GM12878 (cell line): ENCODE measurements around the gene SYMPK. TPM values are rescaled to one million over a fixed set of nuclear protein-coding genes. Genes with fewer than 3 reads are reported as not detected.
"Not testable (repeated sequence)": the region's sequence is repeated elsewhere in the genome, so short reads cannot be mapped to it uniquely, and the experiment has no call there.

Source experiments
- ATAC-seq: fragments of 200-7000 bp; cut with Tn5 transposase; 3 replicates; pipeline ENCODE4 v1.9.1; 2020; ENCODE audit warnings: mild to moderate bottlenecking, moderate library complexity
- BruUV-seq: library from RNA; stranded (reverse); fragments of 400-500 nt; replicated peaks from 2 replicates; lab custom pipeline; 2021; lab: Mats Ljungman, UMichigan
- CTCF ChIA-PET: fragments of 300-600 bp; sonication (Branson Sonifier 250); formaldehyde crosslinking; extraction: SDS; loops from one replicate; lab custom pipeline; 2021; ENCODE audit warnings: inconsistent platforms; lab: Yijun Ruan, JAX
- POLR2A ChIA-PET: fragments of 350-600 bp; formaldehyde crosslinking; extraction: SDS; loops from one replicate; lab custom pipeline; 2021; ENCODE audit warnings: inconsistent platforms; lab: Charles Lee
- RAD21 ChIA-PET: fragments of 300-600 bp; sonication (Branson Sonifier 250); formaldehyde crosslinking; loops from one replicate; lab custom pipeline; 2023; ENCODE audit warnings: antibody characterized with exemption; ENCODE audit not compliant: unreplicated experiment; lab: Charles Lee
- SMC1A ChIA-PET: fragments of 300-600 bp; sonication (Branson Sonifier 250); formaldehyde crosslinking; loops from one replicate; lab custom pipeline; 2023; ENCODE audit not compliant: unreplicated experiment, uncharacterized antibody; lab: Charles Lee
- DNase-seq: peaks from one replicate; pipeline ENCODE4 v3.0.0-alpha.2; 2011; ENCODE audit warnings: low read depth, low spot score
- FAIRE-seq: peaks from 3 replicates; lab custom pipeline; 2011; peaks lifted over from hg19 to GRCh38; lab: Jason Lieb, UNC
- H2AFZ ChIP-seq: 2 replicates; pipeline ENCODE4 v1.6.0; 2011; ENCODE audit warnings: low read depth, low read length, control low read depth; ENCODE audit not compliant: control insufficient read depth
- H3K27ac ChIP-seq: 2 replicates; pipeline ENCODE4 v1.5.1; 2011; ENCODE audit warnings: control low read depth; ENCODE audit not compliant: control insufficient read depth, insufficient read depth
- H3K27me3 ChIP-seq, 2 experiments: replicated peaks in 1 of 2; 2 replicates each; pipeline versions ENCODE4 v1.6.0 to v1.6.1; 2011; ENCODE audit warnings: low read length in 1 of 2; ENCODE audit not compliant: control insufficient read depth in 2 of 2, insufficient read depth in 2 of 2
- H3K36me3 ChIP-seq, 2 experiments: 2 replicates each; pipeline ENCODE4 v1.5.1; 2011; ENCODE audit warnings: low read length in 1 of 2; ENCODE audit not compliant: control insufficient read depth in 2 of 2, insufficient read depth in 2 of 2
- H3K4me1 ChIP-seq: 2 replicates; pipeline ENCODE4 v1.6.1; 2011; ENCODE audit warnings: mild to moderate bottlenecking, low read length, moderate library complexity, mixed read lengths; ENCODE audit not compliant: control insufficient read depth, insufficient read depth
- H3K4me2 ChIP-seq: 2 replicates; pipeline ENCODE4 v1.6.0; 2011; ENCODE audit warnings: control low read depth; ENCODE audit not compliant: control insufficient read depth, insufficient read depth
- H3K4me3 ChIP-seq: fragments of 200-600 bp; sonication (generic); 2 replicates; pipeline ENCODE4 v1.5.1; 2016
- H3K79me2 ChIP-seq: 2 replicates; pipeline ENCODE4 v1.6.0; 2011; ENCODE audit warnings: low read length; ENCODE audit not compliant: control insufficient read depth, insufficient read depth
- H3K9ac ChIP-seq: 2 replicates; pipeline ENCODE4 v1.8.0; 2011; ENCODE audit warnings: low read length, control low read depth, mixed read lengths; ENCODE audit not compliant: control insufficient read depth, insufficient read depth
- H3K9me3 ChIP-seq: replicated peaks from 3 replicates; pipeline ENCODE4 v1.5.1; 2011; ENCODE audit warnings: mild to moderate bottlenecking, low read length; ENCODE audit not compliant: control insufficient read depth, insufficient read depth
- H4K20me1 ChIP-seq: 2 replicates; pipeline ENCODE4 v1.6.0; 2011; ENCODE audit not compliant: control insufficient read depth, insufficient read depth
- EED ChIP-seq: sonication (generic); IDR thresholded peaks from 2 replicates; pipeline ENCODE4 v1.6.1; 2016; ENCODE audit warnings: antibody characterized with exemption, low read depth
- ZNF217 ChIP-seq: fragments of 450-650 bp; IDR thresholded peaks from 2 replicates; pipeline ENCODE4 v1.6.1; 2017; ENCODE audit warnings: antibody characterized with exemption, mild to moderate bottlenecking
- WGBS: methylation state at CpG from one replicate; pipeline ENCODE4 v1.1.6; 2016; ENCODE audit warnings: low lambda C conversion rate; ENCODE audit not compliant: insufficient replicate concordance, insufficient coverage; ENCODE audit errors: missing lambda C conversion rate; 5-methylcytosine and 5-hydroxymethylcytosine counted together
- in situ Hi-C: fragments of 300-500 bp; cut with MboI; formaldehyde crosslinking; loops from 9 replicates; pipeline ENCODE4 v1.14.3; 2018; ENCODE audit warnings: mixed read lengths
- intact Hi-C: fragments of 100-400 bp; cut with micrococcal nuclease; formaldehyde crosslinking; loops from one replicate; pipeline ENCODE4 v1.14.2; 2022; ENCODE audit not compliant: unreplicated experiment
- polyA plus RNA-seq, 11 experiments: library from polyadenylated mRNA; depleted of rRNA in 4 of 11; unstranded in 6 of 11; stranded (reverse) in 5 of 11; fragments of >200 nt; fragmentation: Nextera tagmentation in 4 of 11; fragmentation: Illumina TruSeq in 1 of 11; extraction: Ambion mirVana in 4 of 11; extraction: Trizol in 1 of 11; gene quantifications; 1 replicate in 1 of 11; 2 replicates in 10 of 11; pipeline versions ENCODE4 v1.2.1 to v1.2.3, GENCODE V29; 2011 to 2016; ENCODE audit warnings: inconsistent platforms in 2 of 11, missing spikeins in 2 of 11, low read depth in 1 of 11
- total RNA-seq, 4 experiments: library from RNA; depleted of rRNA in 3 of 4; stranded (reverse); fragments of >200 nt in 3 of 4; fragmentation: Illumina TruSeq in 1 of 4; extraction: Trizol in 1 of 4; gene quantifications; 2 replicates each; pipeline versions ENCODE4 v1.2.1 to v1.2.3, GENCODE V29; 2013 to 2021

SYMPK gene
- total and polyA plus RNA-seq, 10 of the 15 experiments (the other 5 are each of a cell fraction or from before 2014, with no cell fraction given) = 0.49 to 109 (median 42.5) TPM

- Histone ChIP-seq H3K4me3 (no peak overlapping the region), H3K36me3 (no peaks in the 10 kb centered on the region), H2AFZ (no peak overlapping the region)
- ChIA-PET SMC1A (interaction anchor here (10.0 kb wide), 1 partner anchor 10 kb away, joined by 98 read pairs; no protein-coding TSS in a partner anchor), RAD21 (no interaction called here)
- 43% methylated on average over 5 of the region's 5 CpGs for WGBS
- DNase-seq = no peak
- in situ Hi-C loops = no loop called here
- TF ChIP-seq EED = no peak
- no peak for TF ChIP-seq ZNF217
- TF ChIP-seq, all 136 proteins: peak for 0
- intact Hi-C loops = no loop called here
- ATAC-seq = no peak
- H4K20me1 ChIP-seq = no peaks in the 10 kb centered on the region
- BruUV-seq = no TSS peak
- H3K9ac ChIP-seq = no peak overlapping the region
- no peaks in the 10 kb centered on the region; the same call in 1 of the 2 replicates for H3K4me1 ChIP-seq
- no peak overlapping the region for H3K4me2 ChIP-seq
- no peak for FAIRE-seq
- H3K27me3 ChIP-seq = no peaks in the 10 kb centered on the region; a peak in 1 of 4 replicates
- no peak overlapping the region for H3K27ac ChIP-seq
- ChIA-PET CTCF (interaction anchor here (1.3 to 2.6 kb wide), 2 partner anchors 11 to 394 kb away, joined by 3 to 13 read pairs; no protein-coding TSS in a partner anchor), POLR2A (no interaction called here)
- H3K79me2 ChIP-seq = no peaks in the 10 kb centered on the region
- H3K9me3 ChIP-seq = no peaks in the 10 kb centered on the region
Measured at GRCh38 chr19:45870798-45871197, 7.9 kb upstream of the SYMPK start.

- DNase-seq, H3K36me3 ChIP-seq, H3K4me1 ChIP-seq, H2AFZ ChIP-seq, H3K4me3 ChIP-seq, H3K9me3 ChIP-seq, H4K20me1 ChIP-seq, H3K4me2 ChIP-seq, ATAC-seq, H3K27ac ChIP-seq, intact Hi-C loops, BruUV-seq, H3K27me3 ChIP-seq, H3K79me2 ChIP-seq, H3K9ac ChIP-seq, FAIRE-seq, in situ Hi-C loops: not testable (repeated sequence)
- POLR2A ChIA-PET = interaction anchor here (8.2 kb wide), 1 partner anchor 15 kb away, joined by 178 read pairs; the partner anchor contains the start of gene IRF2BP1
- SMC1A ChIA-PET = interaction anchor here (10.0 kb wide), 1 partner anchor 14 kb away, joined by 98 read pairs; no protein-coding TSS in a partner anchor
- CTCF ChIA-PET = interaction anchor here (9.2 kb wide), 1 partner anchor 17 kb away, joined by 194 read pairs; the partner anchor contains the start of gene IRF2BP1
- RAD21 ChIA-PET = interaction anchor here (0.6 to 5.2 kb wide), 3 partner anchors 16 to 152 kb away, joined by 3 to 159 read pairs (median 3); partner anchors contain the start of genes CCDC61 and IRF2BP1
- WGBS = 11% methylated on average over 4 of the region's 4 CpGs
Measured at GRCh38 chr19:45867241-45867640, 4.3 kb upstream of the SYMPK start.
